H4 (cell line): ENCODE measurements around the gene REEP5. TPM values are rescaled to one million over a fixed set of nuclear protein-coding genes. Genes with fewer than 3 reads are reported as not detected.
"Not testable (repeated sequence)": the region's sequence is repeated elsewhere in the genome, so short reads cannot be mapped to it uniquely, and the experiment has no call there.

Experiments used
- DNase-seq: peaks from one replicate; pipeline ENCODE4 v3.0.0-alpha.2; 2015; ENCODE audit warnings: low spot score
- total RNA-seq: library from RNA; depleted of rRNA; stranded (reverse); fragments of >200 nt; shearing (Covaris generic); gene quantifications from 2 replicates; pipeline ENCODE4 v1.2.3, GENCODE V29; 2014

REEP5 gene
- total RNA-seq, 1 experiment from 2014 or later: 35.6 TPM

GRCh38 chr5:112885001-112885400 is 37.0 kb downstream of the REEP5 start:
- DNase-seq: no peak

GRCh38 chr5:112883192-112883591 is 38.8 kb downstream of the REEP5 start:
- no peak for DNase-seq

GRCh38 chr5:112880219-112880964 is 41.6 kb downstream of the REEP5 start:
- DNase-seq: no peak

GRCh38 chr5:112878760-112879159 is 43.3 kb downstream of the REEP5 start:
- no peak for DNase-seq

- no peak for DNase-seq
These were observed 43.9 kb downstream of the REEP5 start for GRCh38 chr5:112878101-112878500.

- no peak for DNase-seq
These were observed 45.7 kb downstream of the REEP5 start for GRCh38 chr5:112876362-112876761.

- DNase-seq: no peak
These were observed 51.1 kb downstream of the REEP5 start for GRCh38 chr5:112870966-112871365.

GRCh38 chr5:112869948-112870347 is 52.1 kb downstream of the REEP5 start:
- no peak for DNase-seq

GRCh38 chr5:112867411-112867810 is 54.6 kb downstream of the REEP5 start:
- no peak for DNase-seq

GRCh38 chr5:112866739-112867138 is 55.3 kb downstream of the REEP5 start:
- DNase-seq: no peak

- no peak for DNase-seq
These were observed 56.9 kb downstream of the REEP5 start for GRCh38 chr5:112865128-112865527.

- no peak for DNase-seq
These were observed 58.5 kb downstream of the REEP5 start for GRCh38 chr5:112863549-112863948.

- DNase-seq: no peak
These were observed 59.9 kb downstream of the REEP5 start for GRCh38 chr5:112862085-112862484.

- DNase-seq: no peak
These were observed 60.4 kb downstream of the REEP5 start for GRCh38 chr5:112861638-112861985.

- peak; percentile 98 for DNase-seq
These were observed 60.9 kb downstream of the REEP5 start, which contains the start of gene SRP19 for GRCh38 chr5:112860929-112861637. SRP19 (plus strand) TSS chr5:112861287; CDS start chr5:112861377, 90 bp downstream.

GRCh38 chr5:112860571-112860928 is 61.5 kb downstream of the REEP5 start:
- not testable (repeated sequence) for DNase-seq

- no peak for DNase-seq
These were observed 64.2 kb downstream of the REEP5 start for GRCh38 chr5:112857866-112858265.

GRCh38 chr5:112854651-112855050 is 67.4 kb downstream of the REEP5 start:
- no peak for DNase-seq

GRCh38 chr5:112849912-112850311 is 72.1 kb downstream of the REEP5 start:
- DNase-seq: no peak

- DNase-seq: peak; percentile 85
These were observed 73.8 kb downstream of the REEP5 start for GRCh38 chr5:112848116-112848811.

GRCh38 chr5:112847306-112847705 is 74.7 kb downstream of the REEP5 start:
- DNase-seq: no peak

- no peak for DNase-seq
These were observed 75.5 kb downstream of the REEP5 start for GRCh38 chr5:112846556-112846955.

GRCh38 chr5:112844489-112844888 is 77.5 kb downstream of the REEP5 start:
- DNase-seq: no peak
